Heart left ventricle (tissue), 16 donors: ENCODE results near the gene SLC25A21. TPM values are rescaled to one million over a fixed set of nuclear protein-coding genes. Genes with fewer than 3 reads are reported as not detected.

Experiments
- ATAC-seq, 4 donors: fragments of 200-7000 bp; cut with Tn5 transposase; one replicate each; pipeline ENCODE4 v1.9.1; 2020 to 2022; ENCODE audit warnings: moderate library complexity in 4 of 4, mild to moderate bottlenecking in 3 of 4, moderate number of reproducible peaks in 1 of 4
- DNase-seq, 5 donors: peaks; one replicate each; pipeline ENCODE4 v3.0.0-alpha.2; 2020
- H3K27ac ChIP-seq, 12 donors: fragments of 200-600 bp; sonication (generic) in 4 of 12; one replicate each; pipeline versions ENCODE4 v1.5.0 to v1.8.0; 2016 to 2022; ENCODE audit warnings: mild to moderate bottlenecking in 2 of 12
- H3K27me3 ChIP-seq, 9 donors: fragments of 200-600 bp; sonication (generic) in 2 of 9; one replicate each; pipeline versions ENCODE4 v1.5.1 to v1.8.0; 2016 to 2022; ENCODE audit warnings: mild to moderate bottlenecking in 3 of 9
- H3K36me3 ChIP-seq, 9 donors: fragments of 200-600 bp; sonication (generic) in 2 of 9; one replicate each; pipeline versions ENCODE4 v1.5.0 to v1.8.0; 2018 to 2022; ENCODE audit warnings: mild to moderate bottlenecking in 2 of 9
- H3K4me1 ChIP-seq, 12 donors: fragments of 200-600 bp; sonication (generic) in 4 of 12; one replicate each; pipeline versions ENCODE4 v1.5.0 to v1.8.0; 2016 to 2022; ENCODE audit warnings: mild to moderate bottlenecking in 3 of 12
- H3K4me3 ChIP-seq, 12 donors: fragments of 200-600 bp; sonication (generic) in 4 of 12; one replicate each; pipeline versions ENCODE4 v1.5.0 to v1.8.0; 2017 to 2022; ENCODE audit warnings: mild to moderate bottlenecking in 9 of 12, moderate library complexity in 4 of 12
- H3K9me3 ChIP-seq, 12 donors: fragments of 200-600 bp; sonication (generic) in 4 of 12; one replicate each; pipeline versions ENCODE4 v1.5.0 to v1.8.0; 2016 to 2022; ENCODE audit warnings: mild to moderate bottlenecking in 1 of 12
- POLR2A ChIP-seq, 2 donors: fragments of 450-650 bp; IDR thresholded peaks; one replicate each; pipeline ENCODE4 v1.6.1; 2017; ENCODE audit warnings: antibody characterized with exemption in 2 of 2, mild to moderate bottlenecking in 2 of 2, moderate library complexity in 2 of 2
- WGBS, 4 donors: extraction: QIAGEN DNeasy Blood & Tissue Kit in 2 of 4; methylation state at CpG; one replicate each; pipeline versions ENCODE4 v1.1.5 to v1.1.7; 2013 to 2018; 5-methylcytosine and 5-hydroxymethylcytosine counted together
- intact Hi-C, 10 donors: fragments of 100-400 bp; cut with DNase I; formaldehyde crosslinking; loops; one replicate each; pipeline versions ENCODE4 v1.11.1 to v1.14.2; 2022
- polyA plus RNA-seq, 2 donors: library from polyadenylated mRNA; stranded (reverse); fragments of 200-250 nt; gene quantifications; one replicate each; pipeline ENCODE4 v1.2.3, GENCODE V29; 2013
- total RNA-seq, 9 donors: library from RNA; depleted of rRNA in 2 of 9; stranded (reverse); fragments of >200 nt in 2 of 9; fragmentation: NEBNext Ultra II Directional in 3 of 9; extraction: Animal tissue kit (Norgen Biotek cat#: 25700) in 3 of 9; gene quantifications; one replicate each; pipeline versions ENCODE4 v1.1.0 to v1.2.4, GENCODE V29; 2016 to 2023
- TF ChIP-seq, protein P1 (sequence below), 12 donors: fragments of 200-600 bp; sonication (generic) in 4 of 12; IDR thresholded peaks; one replicate each; pipeline versions ENCODE4 v1.5.0 to v1.8.0; 2018 to 2022; ENCODE audit warnings: antibody characterized with exemption in 12 of 12, mild to moderate bottlenecking in 5 of 12
- donor health status: ischemic (EF 13 %, LVEDD 7.1; RV severe dilation, severe dysfunction).
- donor health status: healthy with polysubstance abuse.
- donor health status: DM: no; HTN: yes; CAD: no.
- donor health status: DM: no; HTN: no; CAD: no.
- donor health status: ischemic (EF 25% LVEDD 6.9; RV normal size, moderate dysfunction).
- donor health status: ischemic (EF 25% LVEDD 5.7; RV mildly dilated, moderate dysfunction).
- donor health status: healthy.
- donor health status: DM: yes; HTN: yes; CAD: no.
- donor health status: ischemic (EF 35%, LVEDD 5.7; RV mildly dilated, moderate dysfunction).
- donor health status: nonischemic (EF 11% LVEDD 7.7; RV severe dilation, severe dysfunction).
- donor health status: DM: yes; HTN: yes; CAD: no.
- donor health status: PGD.
- donor health status: ischemic (EF 29% LVEDD 5.4; RV normal size, mild dysfunction).
- donor health status: nonischemic (EF 23%, LVEDD 6.1; RV moderate dilation, normal function).

Gene SLC25A21
- total and polyA plus RNA-seq, 11 donors = 0.12 to 1.6 (median 0.24) TPM; not detected in 1

DNA sequence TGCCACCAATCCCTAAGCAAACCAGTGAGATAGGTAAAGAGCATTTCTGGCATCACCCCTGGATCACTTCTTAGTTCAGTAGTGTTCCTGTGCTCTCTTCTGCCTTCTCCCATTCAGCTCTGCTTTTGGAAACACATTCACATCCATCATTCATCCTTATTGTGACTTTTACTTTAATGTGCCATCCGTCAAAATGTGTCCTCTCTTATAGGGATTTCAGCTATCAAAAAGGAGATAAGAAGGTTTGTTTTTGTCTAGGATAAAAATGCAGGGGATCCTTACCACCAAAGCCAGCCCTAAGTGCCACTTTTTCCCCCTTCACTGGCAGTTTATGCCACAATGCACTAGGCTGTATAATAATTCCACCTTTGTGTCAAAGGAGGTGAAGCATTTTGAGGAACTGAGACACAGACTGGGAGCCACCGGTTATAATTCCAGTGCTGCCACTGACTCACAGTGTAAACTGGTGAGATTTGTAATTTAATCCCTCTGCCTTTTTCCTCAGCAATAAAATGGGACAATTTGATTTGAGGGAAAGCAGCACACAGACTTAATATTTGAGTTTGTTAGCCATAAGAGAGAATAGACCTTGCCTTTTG is 352.2 kb downstream of the SLC25A21 start:
- ATAC-seq = no peak
- Histone ChIP-seq H3K27ac (no peak overlapping the region), H3K9me3 (no peaks in the 10 kb centered on the region), H3K4me1 (no peaks in the 10 kb centered on the region), H3K27me3 (no peaks in the 10 kb centered on the region), H3K4me3 (no peak overlapping the region), H3K36me3 (no peaks in the 10 kb centered on the region)
- TF ChIP-seq, protein P1, sequence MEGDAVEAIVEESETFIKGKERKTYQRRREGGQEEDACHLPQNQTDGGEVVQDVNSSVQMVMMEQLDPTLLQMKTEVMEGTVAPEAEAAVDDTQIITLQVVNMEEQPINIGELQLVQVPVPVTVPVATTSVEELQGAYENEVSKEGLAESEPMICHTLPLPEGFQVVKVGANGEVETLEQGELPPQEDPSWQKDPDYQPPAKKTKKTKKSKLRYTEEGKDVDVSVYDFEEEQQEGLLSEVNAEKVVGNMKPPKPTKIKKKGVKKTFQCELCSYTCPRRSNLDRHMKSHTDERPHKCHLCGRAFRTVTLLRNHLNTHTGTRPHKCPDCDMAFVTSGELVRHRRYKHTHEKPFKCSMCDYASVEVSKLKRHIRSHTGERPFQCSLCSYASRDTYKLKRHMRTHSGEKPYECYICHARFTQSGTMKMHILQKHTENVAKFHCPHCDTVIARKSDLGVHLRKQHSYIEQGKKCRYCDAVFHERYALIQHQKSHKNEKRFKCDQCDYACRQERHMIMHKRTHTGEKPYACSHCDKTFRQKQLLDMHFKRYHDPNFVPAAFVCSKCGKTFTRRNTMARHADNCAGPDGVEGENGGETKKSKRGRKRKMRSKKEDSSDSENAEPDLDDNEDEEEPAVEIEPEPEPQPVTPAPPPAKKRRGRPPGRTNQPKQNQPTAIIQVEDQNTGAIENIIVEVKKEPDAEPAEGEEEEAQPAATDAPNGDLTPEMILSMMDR (IDR thresholded peaks at IDR 0.05) = no peak
- TF ChIP-seq POLR2A (IDR thresholded peaks at IDR 0.05) = no peak
- no peak for DNase-seq
- intact Hi-C loops = no loop called here
- whole genome bisulfite sequencing, 4 donors = 64 to 70% (median 67%) methylated on average over 2 of the region's 2 CpGs

DNA sequence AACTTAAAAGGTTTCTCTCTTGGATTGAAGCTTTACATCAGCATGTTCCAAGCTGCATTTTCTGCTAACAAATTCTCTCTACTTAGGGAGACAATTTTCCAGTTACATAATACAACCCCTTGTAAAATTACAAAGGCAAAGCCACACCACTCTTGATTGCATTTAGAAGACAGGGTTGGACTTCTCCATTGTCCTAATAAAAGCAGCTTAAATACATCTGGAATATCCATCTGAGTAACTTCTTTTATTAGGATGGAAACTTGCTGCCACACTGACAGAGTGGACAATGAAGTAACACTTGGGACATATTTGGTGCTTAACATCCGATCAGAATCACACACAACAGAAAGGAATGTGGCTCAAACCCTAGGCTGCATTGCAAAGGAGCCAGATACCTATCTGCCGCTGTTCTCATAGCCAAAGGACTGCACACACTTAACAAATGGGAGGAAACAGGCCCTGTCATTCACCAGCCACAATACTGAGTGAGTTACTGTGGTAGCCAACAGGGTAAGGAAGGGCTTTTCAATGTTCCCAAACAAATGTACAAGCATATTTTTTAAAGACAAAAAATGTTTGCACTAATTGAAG is 353.5 kb downstream of the SLC25A21 start:
- WGBS, 4 donors = 27 to 40% (median 31%) methylated on average over 2 of the region's 2 CpGs
- no peak overlapping the region for H3K27ac ChIP-seq
- ATAC-seq = no peak
- no peaks in the 10 kb centered on the region for H3K4me1 ChIP-seq
- no peak overlapping the region for H3K4me3 ChIP-seq
- TF ChIP-seq, protein P1 (IDR thresholded peaks at IDR 0.05) = no peak
- DNase-seq = no peak
- no peaks in the 10 kb centered on the region for H3K36me3 ChIP-seq
- H3K27me3 ChIP-seq = no peaks in the 10 kb centered on the region
- intact Hi-C loops = no loop called here
- H3K9me3 ChIP-seq = no peaks in the 10 kb centered on the region

DNA sequence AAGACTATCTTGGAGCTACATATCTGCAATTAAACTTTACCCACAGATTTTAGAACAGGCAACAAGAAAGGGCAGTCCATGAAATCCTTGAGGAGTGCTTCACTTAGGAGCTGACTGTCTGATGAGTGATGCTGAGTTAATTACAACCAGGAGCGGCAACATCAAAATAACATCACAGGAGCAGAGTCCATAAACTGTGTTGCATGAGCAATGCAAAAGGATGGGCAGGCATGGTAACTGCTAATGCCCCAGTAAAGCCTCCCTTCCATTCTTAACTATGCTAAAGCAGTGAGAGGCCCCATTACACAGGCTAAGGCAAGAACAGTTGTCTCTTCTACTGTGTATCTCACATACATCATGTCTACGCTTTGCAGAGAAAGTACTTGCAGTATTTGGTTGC is 354.2 kb downstream of the SLC25A21 start:
- 46 to 76% (median 49%) methylated on average over 2 of the region's 2 CpGs for WGBS, 4 donors
- Histone ChIP-seq H3K4me3 (no peak overlapping the region), H3K27ac (no peak overlapping the region), H3K9me3 (no peaks in the 10 kb centered on the region), H3K27me3 (no peaks in the 10 kb centered on the region), H3K36me3 (no peaks in the 10 kb centered on the region), H3K4me1 (no peaks in the 10 kb centered on the region)
- DNase-seq (no peak), ATAC-seq (no peak)
- intact Hi-C loops = no loop called here
- no peak for TF ChIP-seq POLR2A (IDR thresholded peaks at IDR 0.05)
- TF ChIP-seq, protein P1 (IDR thresholded peaks at IDR 0.05) = no peak

DNA sequence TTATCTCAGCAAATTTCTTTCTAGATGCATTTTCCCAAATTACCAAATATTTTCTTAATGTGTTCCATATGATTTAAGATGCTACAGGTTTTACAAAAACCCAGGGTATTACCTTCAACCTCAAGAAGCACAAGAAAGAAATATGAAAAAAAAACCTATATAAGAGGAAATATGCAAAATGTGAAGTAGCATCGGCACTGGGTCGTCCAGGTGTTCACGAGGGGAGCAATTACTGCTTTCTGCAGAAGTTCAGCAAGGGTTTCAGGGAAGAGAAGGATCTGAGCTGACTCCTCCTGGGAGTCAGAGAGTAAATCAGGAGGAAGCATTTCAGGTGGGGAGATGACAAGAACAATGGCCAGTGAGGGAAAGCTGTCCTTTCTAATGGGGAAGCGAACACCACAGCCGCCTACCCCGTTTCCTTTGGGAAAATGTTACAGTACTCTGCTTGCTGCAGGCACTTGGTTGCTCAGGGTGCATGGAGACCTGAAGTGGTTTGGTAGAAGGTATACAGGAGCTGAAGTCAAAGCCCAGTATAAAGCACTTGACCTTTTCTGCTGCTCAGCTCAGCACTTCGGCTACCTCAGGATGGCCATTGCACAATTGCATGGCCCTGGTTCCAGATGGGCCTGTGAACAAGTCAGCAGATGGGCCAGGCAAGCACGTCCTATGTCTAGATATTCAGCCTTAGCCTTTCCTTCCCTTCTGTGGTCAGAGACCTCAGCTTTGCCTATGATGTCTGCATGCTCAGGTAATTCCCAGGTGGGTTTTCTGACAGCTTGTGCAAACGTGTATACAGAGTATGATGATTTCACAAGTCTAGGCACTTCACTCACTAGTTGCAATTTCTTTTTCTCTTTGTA is 355.1 kb downstream of the SLC25A21 start:
- no peaks in the 10 kb centered on the region for H3K9me3 ChIP-seq
- intact Hi-C loops = no loop called here
- DNase-seq = no peak
- no peak overlapping the region for H3K27ac ChIP-seq
- no peak for TF ChIP-seq POLR2A (IDR thresholded peaks at IDR 0.05)
- TF ChIP-seq, protein P1 (IDR thresholded peaks at IDR 0.05) = no peak
- no peak for ATAC-seq
- 83 to 89% (median 87%) methylated on average over 8 to 9 of the region's 9 CpGs for WGBS, 4 donors
- no peaks in the 10 kb centered on the region for H3K27me3 ChIP-seq
- H3K36me3 ChIP-seq = no peaks in the 10 kb centered on the region
- no peaks in the 10 kb centered on the region for H3K4me1 ChIP-seq
- H3K4me3 ChIP-seq = no peak overlapping the region
